Cardiac fibroblast (primary cell): Measurements from ENCODE around the gene BTBD16.

Experiments used
- DNase-seq, 2 donors: peaks; one replicate each; pipeline versions ENCODE4 v3.0.0 to v3.0.0-alpha.2; 2010; ENCODE audit warnings: low read depth in 2 of 2
- H3K4me3 ChIP-seq, 2 donors: replicated peaks in 1 of 2; 1 replicate in 1 of 2; 2 replicates in 1 of 2; pipeline ENCODE4 v1.5.1; 2011; ENCODE audit warnings: low read depth in 2 of 2, low read length in 2 of 2, mild to moderate bottlenecking in 2 of 2, moderate library complexity in 1 of 2
- TF ChIP-seq, protein P1 (sequence below): IDR thresholded peaks from one replicate; pipeline ENCODE4 v1.5.1; 2011; ENCODE audit warnings: low read depth, mild to moderate bottlenecking, low read length, inconsistent platforms

Gene BTBD16

DNA sequence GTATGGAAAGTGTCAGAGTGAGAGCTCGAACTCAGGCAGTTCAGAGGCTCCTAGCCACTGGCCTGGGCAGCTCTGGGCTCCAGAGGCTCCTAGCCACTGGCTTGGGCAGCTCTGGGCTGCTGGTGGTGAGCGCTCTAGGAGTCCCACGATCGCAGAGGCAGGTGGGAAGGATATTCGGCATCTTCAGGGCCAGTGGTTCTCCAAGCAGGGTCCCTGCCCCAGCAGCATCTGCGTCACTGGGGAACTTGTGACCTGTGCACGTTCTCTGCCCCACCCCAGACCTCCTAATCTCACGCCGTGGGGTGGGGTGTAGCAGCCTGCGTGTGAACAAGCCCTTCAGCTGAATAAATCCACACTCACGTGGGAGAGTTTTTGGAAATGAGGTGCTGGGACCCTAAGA is 25.2 kb upstream of the BTBD16 start:
- TF ChIP-seq, protein P1, sequence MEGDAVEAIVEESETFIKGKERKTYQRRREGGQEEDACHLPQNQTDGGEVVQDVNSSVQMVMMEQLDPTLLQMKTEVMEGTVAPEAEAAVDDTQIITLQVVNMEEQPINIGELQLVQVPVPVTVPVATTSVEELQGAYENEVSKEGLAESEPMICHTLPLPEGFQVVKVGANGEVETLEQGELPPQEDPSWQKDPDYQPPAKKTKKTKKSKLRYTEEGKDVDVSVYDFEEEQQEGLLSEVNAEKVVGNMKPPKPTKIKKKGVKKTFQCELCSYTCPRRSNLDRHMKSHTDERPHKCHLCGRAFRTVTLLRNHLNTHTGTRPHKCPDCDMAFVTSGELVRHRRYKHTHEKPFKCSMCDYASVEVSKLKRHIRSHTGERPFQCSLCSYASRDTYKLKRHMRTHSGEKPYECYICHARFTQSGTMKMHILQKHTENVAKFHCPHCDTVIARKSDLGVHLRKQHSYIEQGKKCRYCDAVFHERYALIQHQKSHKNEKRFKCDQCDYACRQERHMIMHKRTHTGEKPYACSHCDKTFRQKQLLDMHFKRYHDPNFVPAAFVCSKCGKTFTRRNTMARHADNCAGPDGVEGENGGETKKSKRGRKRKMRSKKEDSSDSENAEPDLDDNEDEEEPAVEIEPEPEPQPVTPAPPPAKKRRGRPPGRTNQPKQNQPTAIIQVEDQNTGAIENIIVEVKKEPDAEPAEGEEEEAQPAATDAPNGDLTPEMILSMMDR, result no peak
- H3K4me3 ChIP-seq, result no peak overlapping the region
- no peak for DNase-seq

GRCh38 chr10:122246830-122247520 is 24.1 kb upstream of the BTBD16 start:
- H3K4me3 ChIP-seq, result no peak overlapping the region
- TF ChIP-seq, protein P1, result no peak
- no peak for DNase-seq

DNA sequence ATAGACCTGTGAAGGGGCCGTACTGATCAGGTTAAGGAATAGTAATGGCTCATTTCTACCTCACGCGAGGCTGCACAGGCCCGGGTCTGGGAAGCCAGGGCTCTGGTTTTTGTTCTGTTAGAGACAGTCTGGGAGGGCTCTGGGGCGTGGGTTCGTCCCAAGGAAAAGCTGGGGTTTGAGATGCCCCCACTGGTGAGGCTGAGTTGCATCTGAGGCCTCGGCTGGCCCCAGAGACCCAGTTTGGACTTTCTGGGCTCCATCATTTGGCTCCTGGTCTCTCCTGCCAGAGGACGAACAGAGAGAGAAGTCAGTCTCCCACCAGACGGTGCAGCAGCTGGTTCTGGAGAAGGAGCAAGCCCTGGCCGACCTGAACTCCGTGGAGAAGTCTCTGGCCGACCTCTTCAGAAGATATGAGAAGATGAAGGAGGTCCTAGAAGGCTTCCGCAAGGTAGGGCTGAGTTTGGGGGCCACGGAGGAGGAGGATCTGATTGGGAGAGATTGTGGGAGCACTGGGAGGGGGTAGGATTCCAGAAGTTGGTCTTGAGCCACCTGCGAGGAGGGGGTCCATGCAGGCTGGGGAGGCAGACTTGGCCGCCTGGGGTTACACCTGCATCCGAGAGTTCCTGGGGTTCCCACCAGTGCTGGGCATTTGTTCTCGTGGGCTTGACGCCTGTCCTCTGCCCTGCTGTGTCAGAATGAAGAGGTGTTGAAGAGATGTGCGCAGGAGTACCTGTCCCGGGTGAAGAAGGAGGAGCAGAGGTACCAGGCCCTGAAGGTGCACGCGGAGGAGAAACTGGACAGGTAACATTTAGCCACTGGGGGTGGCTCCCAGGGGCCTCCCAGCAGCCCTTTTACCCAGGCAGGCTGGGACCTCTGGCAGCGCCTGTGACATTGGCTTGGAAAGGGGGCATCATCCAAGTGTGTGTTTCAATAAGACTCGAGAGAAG is 22.5 kb upstream of the BTBD16 start:
- DNase-seq, result no peak
- H3K4me3 ChIP-seq, result no peak overlapping the region
- TF ChIP-seq, protein P1, result no peak

- DNase-seq, result no peak
- TF ChIP-seq, protein P1, result no peak
- H3K4me3 ChIP-seq, result no peak overlapping the region
These were observed 21.7 kb upstream of the BTBD16 start for GRCh38 chr10:122249303-122249850.

- TF ChIP-seq, protein P1, result no peak
- H3K4me3 ChIP-seq, result no peak overlapping the region
- DNase-seq, result no peak
These were observed 20.9 kb upstream of the BTBD16 start for GRCh38 chr10:122249991-122250750.

GRCh38 chr10:122251459-122252255 is 19.4 kb upstream of the BTBD16 start:
- no peak for DNase-seq
- TF ChIP-seq, protein P1, result no peak
- no peak overlapping the region for H3K4me3 ChIP-seq
